Measurements from ENCODE around the gene CCL13.

- TF ChIP-seq, protein P1, sequence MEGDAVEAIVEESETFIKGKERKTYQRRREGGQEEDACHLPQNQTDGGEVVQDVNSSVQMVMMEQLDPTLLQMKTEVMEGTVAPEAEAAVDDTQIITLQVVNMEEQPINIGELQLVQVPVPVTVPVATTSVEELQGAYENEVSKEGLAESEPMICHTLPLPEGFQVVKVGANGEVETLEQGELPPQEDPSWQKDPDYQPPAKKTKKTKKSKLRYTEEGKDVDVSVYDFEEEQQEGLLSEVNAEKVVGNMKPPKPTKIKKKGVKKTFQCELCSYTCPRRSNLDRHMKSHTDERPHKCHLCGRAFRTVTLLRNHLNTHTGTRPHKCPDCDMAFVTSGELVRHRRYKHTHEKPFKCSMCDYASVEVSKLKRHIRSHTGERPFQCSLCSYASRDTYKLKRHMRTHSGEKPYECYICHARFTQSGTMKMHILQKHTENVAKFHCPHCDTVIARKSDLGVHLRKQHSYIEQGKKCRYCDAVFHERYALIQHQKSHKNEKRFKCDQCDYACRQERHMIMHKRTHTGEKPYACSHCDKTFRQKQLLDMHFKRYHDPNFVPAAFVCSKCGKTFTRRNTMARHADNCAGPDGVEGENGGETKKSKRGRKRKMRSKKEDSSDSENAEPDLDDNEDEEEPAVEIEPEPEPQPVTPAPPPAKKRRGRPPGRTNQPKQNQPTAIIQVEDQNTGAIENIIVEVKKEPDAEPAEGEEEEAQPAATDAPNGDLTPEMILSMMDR (conservative IDR thresholded peaks at IDR 0.05) = no peak
- TF ChIP-seq EZH2 (IDR thresholded peaks at IDR 0.05; ENCODE audit: low read depth) = no peak
Observed at GRCh38 chr17:34393401-34393800, 37.1 kb downstream of the CCL13 start.
